HG02642 (cell line): ENCODE data around the gene FMO1.
"Not testable (repeated sequence)": the region's sequence is repeated elsewhere in the genome, so short reads cannot be mapped to it uniquely, and the experiment has no call there.

Source experiments
- ATAC-seq: cut with Tn5 transposase; IDR thresholded peaks from one replicate; pipeline ENCODE4 v1.9.1; 2021; ENCODE audit warnings: mild to moderate bottlenecking; ENCODE audit not compliant: unreplicated experiment, poor library complexity

Gene FMO1

DNA sequence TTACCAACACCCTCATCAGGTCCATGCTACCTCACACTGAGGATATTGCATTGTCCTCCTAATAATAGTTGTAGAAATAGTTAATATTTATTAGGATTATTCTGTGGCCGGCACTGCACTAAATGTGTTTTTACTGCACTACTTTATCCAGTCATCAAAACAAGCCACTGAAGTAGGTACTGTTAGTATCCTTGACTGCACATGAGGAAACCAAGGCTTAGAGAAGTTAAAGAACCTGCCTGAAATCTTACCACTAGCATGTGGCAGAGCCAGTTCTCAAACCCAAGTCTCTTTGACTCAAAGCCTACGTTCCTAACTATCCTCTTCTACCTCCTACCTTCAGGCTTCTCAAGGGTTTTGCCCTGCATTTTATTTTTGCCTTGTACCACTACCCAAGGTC, 30.9 kb downstream of the FMO1 start:
- ATAC-seq: no peak

GRCh38 chr1:171279678-171280077, 31.4 kb downstream of the FMO1 start:
- ATAC-seq: no peak

DNA sequence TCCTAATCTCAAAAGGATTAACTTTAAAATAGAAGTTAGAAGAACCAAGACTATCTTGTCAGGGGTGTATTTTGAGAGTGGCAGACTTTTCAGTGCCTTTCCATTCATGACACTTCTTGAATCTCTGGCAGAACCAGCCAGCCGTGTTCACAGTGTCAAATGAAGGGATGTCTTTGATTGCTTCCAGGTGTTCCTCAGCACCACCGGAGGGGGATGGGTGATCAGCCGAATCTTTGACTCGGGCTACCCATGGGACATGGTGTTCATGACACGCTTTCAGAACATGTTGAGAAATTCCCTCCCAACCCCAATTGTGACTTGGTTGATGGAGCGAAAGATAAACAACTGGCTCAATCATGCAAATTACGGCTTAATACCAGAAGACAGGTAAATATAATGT, 32.3 kb downstream of the FMO1 start:
- no peak for ATAC-seq

DNA sequence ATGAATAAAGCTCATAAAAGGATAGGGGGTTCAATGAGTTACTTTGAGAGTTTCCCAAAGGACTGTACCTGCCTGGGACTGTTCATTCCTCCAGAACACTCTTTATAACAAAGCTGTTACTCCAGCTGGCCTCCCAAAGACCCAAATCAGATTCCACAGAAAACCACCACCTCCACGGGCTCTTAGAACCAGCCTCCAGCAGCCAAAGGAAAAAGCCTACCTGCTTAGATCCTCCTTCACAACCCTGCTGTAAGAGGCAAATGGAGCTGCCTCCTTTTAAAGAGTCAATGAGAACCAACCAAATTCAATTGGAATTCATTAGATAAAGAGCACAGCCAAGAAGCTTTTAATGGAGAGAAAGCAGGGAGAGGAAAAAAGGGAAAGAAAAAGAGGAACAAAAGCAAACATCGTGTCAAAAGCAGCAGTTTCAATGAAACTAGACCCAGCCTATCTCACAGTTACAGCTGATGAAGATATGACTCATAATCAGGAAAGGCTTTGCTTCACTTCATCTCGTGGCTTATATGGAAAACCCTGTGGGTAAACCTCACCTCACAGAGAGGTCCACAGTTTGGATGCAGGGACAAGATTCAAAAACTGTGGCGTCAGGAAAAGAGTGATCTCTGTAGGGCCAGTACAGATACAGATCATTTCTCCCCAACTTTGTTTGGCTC, 37.9 kb downstream of the FMO1 start:
- peak; percentile 75 for ATAC-seq

- ATAC-seq: no peak
These were observed 42.3 kb downstream of the FMO1 start for GRCh38 chr1:171290621-171291020.

GRCh38 chr1:171292799-171293198, 44.5 kb downstream of the FMO1 start:
- no peak for ATAC-seq

- not testable (repeated sequence) for ATAC-seq
These were observed 47.1 kb downstream of the FMO1 start for GRCh38 chr1:171295383-171295782.

- no peak for ATAC-seq
These were observed 47.5 kb downstream of the FMO1 start for GRCh38 chr1:171295821-171296220.

GRCh38 chr1:171296897-171297296, 48.6 kb downstream of the FMO1 start:
- ATAC-seq: no peak

DNA sequence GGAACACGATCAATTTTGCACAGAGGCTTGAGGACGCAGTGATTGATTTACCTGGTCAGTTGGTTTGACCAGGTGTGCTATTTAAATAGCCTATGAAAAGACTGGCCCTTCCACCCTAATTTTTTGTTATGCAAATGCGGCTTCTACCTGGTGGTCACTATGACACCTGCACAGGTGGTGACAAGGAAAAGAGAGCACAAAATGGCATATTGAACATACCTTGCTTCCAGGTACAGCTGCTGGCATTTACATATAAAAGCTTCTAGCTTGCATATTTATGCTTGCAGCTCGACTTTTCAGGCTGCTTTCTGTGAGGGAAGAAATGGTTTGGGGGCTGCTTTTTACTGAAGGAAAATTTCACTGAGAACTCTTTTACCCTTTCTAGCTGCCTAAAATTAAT, 50.4 kb downstream of the FMO1 start:
- no peak for ATAC-seq

DNA sequence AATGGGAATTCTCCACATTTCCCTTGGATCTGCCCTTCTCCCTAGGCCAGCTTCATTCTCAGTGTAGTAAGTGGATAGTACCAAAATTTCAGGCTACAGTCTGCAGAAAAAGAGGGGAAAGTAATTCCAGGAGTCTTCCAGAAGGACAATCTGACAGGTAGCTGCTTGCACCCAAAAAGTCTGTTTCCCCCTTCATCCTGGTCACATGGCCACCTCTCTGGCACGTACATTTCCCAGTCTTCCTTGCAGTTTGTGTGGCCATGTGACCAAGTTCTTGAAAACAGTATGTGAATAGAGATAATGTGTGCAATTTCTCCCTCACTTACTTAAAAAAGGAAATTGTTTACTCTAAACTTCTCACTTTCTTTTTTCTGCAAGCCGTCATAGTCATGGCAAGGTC, 51.0 kb downstream of the FMO1 start:
- no peak for ATAC-seq

DNA sequence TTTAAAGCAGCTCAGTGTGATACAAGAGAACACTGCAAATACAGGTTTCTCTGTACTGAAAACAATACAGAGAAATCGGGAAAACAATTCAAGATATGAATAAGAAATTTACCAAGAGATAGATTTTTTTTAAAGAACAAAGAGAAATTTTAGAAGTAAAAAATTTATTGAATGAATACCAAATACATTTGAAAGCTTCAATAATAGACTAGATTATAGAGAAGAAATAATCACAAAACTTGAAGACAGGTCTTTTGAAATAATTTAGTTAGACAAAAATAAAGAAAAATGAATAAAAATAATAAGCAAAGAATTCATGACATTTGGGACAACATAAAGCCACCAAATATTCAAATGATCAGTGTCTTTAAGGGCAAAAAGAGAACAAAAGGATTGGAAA, 52.1 kb downstream of the FMO1 start:
- no peak for ATAC-seq

DNA sequence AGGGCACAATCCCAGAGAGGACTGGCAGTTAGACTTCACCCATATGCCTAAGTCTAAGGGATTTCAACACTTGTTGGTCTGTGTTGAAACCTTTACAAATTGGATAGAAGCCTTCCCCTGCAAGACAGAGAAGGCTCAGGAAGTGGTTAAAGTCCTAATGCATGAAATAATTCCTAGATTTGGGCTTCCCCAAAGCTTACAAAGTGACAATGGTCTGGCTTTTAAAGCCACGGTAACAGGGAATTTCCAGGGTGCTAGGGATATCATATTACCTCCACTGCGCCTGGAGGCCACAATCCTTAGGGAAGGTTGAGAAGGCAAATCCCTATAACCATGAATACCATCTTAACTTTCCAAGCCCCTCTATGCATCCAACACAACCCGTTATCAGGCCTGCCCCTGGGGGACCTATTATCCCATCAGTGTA, 62.4 kb downstream of the FMO1 start:
- ATAC-seq: no peak

DNA sequence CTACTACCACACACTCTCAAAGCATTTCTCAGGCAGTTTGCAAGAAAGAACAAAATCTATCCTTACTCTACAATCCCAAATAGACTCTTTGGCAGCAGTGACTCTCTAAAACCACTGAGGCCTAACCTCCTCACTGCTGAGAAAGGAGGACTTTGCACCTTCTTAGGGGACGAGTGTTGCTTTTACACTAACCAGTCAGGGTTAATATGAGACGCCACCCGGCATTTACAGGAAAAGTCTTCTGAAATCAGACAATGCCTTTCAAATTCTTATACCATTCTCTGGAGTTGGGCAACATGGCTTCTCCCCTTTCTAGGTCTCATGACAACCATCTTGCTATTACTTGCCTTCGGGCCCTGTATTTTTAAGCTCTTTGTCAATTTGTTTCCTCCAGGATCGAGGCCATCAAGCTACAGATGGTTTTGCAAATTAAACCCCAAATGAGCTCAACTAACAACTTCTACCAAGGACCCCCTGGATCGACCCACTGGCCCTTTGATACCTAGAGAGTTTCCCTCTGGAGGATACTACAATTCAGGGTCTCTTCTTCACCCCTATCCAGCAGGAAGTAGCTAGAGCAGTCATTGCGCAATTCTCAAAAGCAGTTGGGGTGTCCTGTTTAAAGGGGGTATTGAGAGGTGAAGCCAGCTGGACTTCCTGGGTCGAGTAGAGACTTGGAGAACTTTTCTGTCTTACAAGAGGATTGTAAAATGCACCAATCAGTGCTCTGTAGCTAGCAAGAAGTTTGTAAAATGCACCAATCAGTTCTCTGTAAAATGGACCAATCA, 63.7 kb downstream of the FMO1 start:
- no peak for ATAC-seq

GRCh38 chr1:171313319-171313834, 65.1 kb downstream of the FMO1 start:
- peak; percentile 56 for ATAC-seq

GRCh38 chr1:171313835-171314320, 65.6 kb downstream of the FMO1 start, which contains the start of gene FMO4:
TSS of gene FMO4 (plus strand) at chr1:171314183. CDS start at chr1:171319826, 5,643 bp downstream.
- peak; percentile 100 for ATAC-seq

GRCh38 chr1:171329251-171329650, 81.0 kb downstream of the FMO1 start:
- no peak for ATAC-seq

- no peak for ATAC-seq
These were observed 85.8 kb downstream of the FMO1 start for GRCh38 chr1:171334024-171334640.
